IMR-90 (cell line): ENCODE measurements around the gene ANO4. TPM values are rescaled to one million over a fixed set of nuclear protein-coding genes. Genes with fewer than 3 reads are reported as not detected.

Experiments used
- ATAC-seq: fragments of 200-7000 bp; cut with Tn5 transposase; 2 replicates; pipeline ENCODE4 v1.9.1; 2020; ENCODE audit warnings: low read depth, mild to moderate bottlenecking, moderate library complexity
- BruUV-seq: library from RNA; stranded (reverse); fragments of 400-500 nt; replicated peaks from 2 replicates; lab custom pipeline; 2021; lab: Mats Ljungman, UMichigan
- CTCF ChIA-PET: fragments of 300-600 bp; formaldehyde crosslinking; extraction: SDS; loops from one replicate; lab custom pipeline; 2021; ENCODE audit warnings: antibody characterized with exemption; lab: Yijun Ruan, JAX
- POLR2A ChIA-PET: fragments of 300-600 bp; sonication (Branson Sonifier 250); formaldehyde crosslinking; loops from one replicate; lab custom pipeline; 2022; ENCODE audit warnings: antibody characterized with exemption; ENCODE audit not compliant: unreplicated experiment; lab: Charles Lee
- DNase-seq: peaks from one replicate; pipeline ENCODE4 v3.0.0; 2013
- H2AFZ ChIP-seq: replicated peaks from 2 replicates; pipeline ENCODE3; 2013; ENCODE audit warnings: low read length, mild to moderate bottlenecking; ENCODE audit not compliant: poor library complexity
- H2AK5ac ChIP-seq: 2 replicates; pipeline ENCODE4 v1.6.1; 2013; ENCODE audit warnings: low read depth, low read length, inconsistent platforms
- H2AK9ac ChIP-seq: replicated peaks from 2 replicates; pipeline ENCODE3; 2013; ENCODE audit warnings: mild to moderate bottlenecking, low read depth, low read length, moderate library complexity; ENCODE audit not compliant: poor library complexity
- H2BK120ac ChIP-seq: 2 replicates; pipeline ENCODE4 v1.6.1; 2013; ENCODE audit warnings: low read depth, low read length, inconsistent platforms
- H2BK15ac ChIP-seq: 3 replicates; pipeline ENCODE4 v1.6.1; 2013; ENCODE audit warnings: low read depth, low read length, inconsistent platforms
- H2BK20ac ChIP-seq: 2 replicates; pipeline ENCODE4 v1.6.1; 2013; ENCODE audit warnings: low read depth, mild to moderate bottlenecking, inconsistent platforms, low read length, moderate library complexity
- H2BK5ac ChIP-seq: 2 replicates; pipeline ENCODE4 v1.6.1; 2013; ENCODE audit warnings: mild to moderate bottlenecking, low read depth, low read length, inconsistent platforms; ENCODE audit not compliant: poor library complexity, severe bottlenecking
- H3K14ac ChIP-seq: replicated peaks from 2 replicates; pipeline ENCODE4 v1.6.1; 2013; ENCODE audit warnings: low read depth, low read length, inconsistent platforms
- H3K18ac ChIP-seq: 2 replicates; pipeline ENCODE4 v1.6.1; 2013; ENCODE audit warnings: low read depth, low read length, control low read depth
- H3K23ac ChIP-seq: 2 replicates; pipeline ENCODE4 v1.6.1; 2013; ENCODE audit warnings: low read depth, low read length, inconsistent platforms
- H3K27ac ChIP-seq: 2 replicates; pipeline ENCODE4 v1.5.1; 2013; ENCODE audit warnings: mild to moderate bottlenecking, control low read depth, low read length; ENCODE audit not compliant: insufficient read depth
- H3K27me3 ChIP-seq: 2 replicates; pipeline ENCODE4 v1.6.1; 2013; ENCODE audit warnings: low read length; ENCODE audit not compliant: control insufficient read depth, insufficient read depth
- H3K36me3 ChIP-seq: 2 replicates; pipeline ENCODE4 v1.6.1; 2013; ENCODE audit warnings: low read length, mixed read lengths; ENCODE audit not compliant: control insufficient read depth, insufficient read depth
- H3K4ac ChIP-seq: 2 replicates; pipeline ENCODE4 v1.6.1; 2013; ENCODE audit warnings: low read depth, low read length, inconsistent platforms
- H3K4me1 ChIP-seq: 2 replicates; pipeline ENCODE4 v1.6.1; 2013; ENCODE audit warnings: low read length, mixed read lengths; ENCODE audit not compliant: control insufficient read depth, insufficient read depth
- H3K4me2 ChIP-seq: 2 replicates; pipeline ENCODE4 v1.6.1; 2013; ENCODE audit warnings: low read depth, mild to moderate bottlenecking, control low read depth, low read length, moderate library complexity
- H3K4me3 ChIP-seq: 2 replicates; pipeline ENCODE4 v1.5.1; 2013; ENCODE audit warnings: low read depth, mild to moderate bottlenecking, control low read depth, low read length, moderate library complexity; ENCODE audit not compliant: insufficient read depth
- H3K56ac ChIP-seq: 2 replicates; pipeline ENCODE4 v1.6.1; 2013; ENCODE audit warnings: low read length, inconsistent platforms; ENCODE audit not compliant: insufficient read depth; ENCODE audit errors: extremely low read depth
- H3K79me1 ChIP-seq, 2 experiments: 2 replicates each; pipeline ENCODE4 v1.6.1; 2013; ENCODE audit warnings: low read length in 2 of 2, inconsistent platforms in 1 of 2, low read depth in 1 of 2
- H3K9ac ChIP-seq: 2 replicates; pipeline ENCODE4 v1.6.1; 2013; ENCODE audit warnings: low read depth, low read length, control low read depth
- H3K9me1 ChIP-seq: 2 replicates; pipeline ENCODE4 v1.6.1; 2013; ENCODE audit warnings: low read length, inconsistent platforms; ENCODE audit not compliant: insufficient read depth
- H3K9me3 ChIP-seq: 2 replicates; pipeline ENCODE4 v1.6.1; 2013; ENCODE audit warnings: low read length; ENCODE audit not compliant: control insufficient read depth, insufficient read depth
- H4K20me1 ChIP-seq: 2 replicates; pipeline ENCODE4 v1.6.1; 2013; ENCODE audit warnings: low read length, inconsistent platforms; ENCODE audit not compliant: insufficient read depth
- H4K5ac ChIP-seq: 2 replicates; pipeline ENCODE4 v1.6.1; 2013; ENCODE audit warnings: mild to moderate bottlenecking, low read depth, low read length, control low read depth
- H4K8ac ChIP-seq, 2 experiments: 2 replicates each; pipeline ENCODE4 v1.6.1; 2013; ENCODE audit warnings: low read depth in 2 of 2, low read length in 2 of 2, control low read depth in 1 of 2, inconsistent platforms in 1 of 2
- H4K91ac ChIP-seq: 2 replicates; pipeline ENCODE4 v1.6.1; 2013; ENCODE audit warnings: low read depth, low read length, inconsistent platforms; ENCODE audit not compliant: insufficient read depth
- BHLHE40 ChIP-seq: fragments of 150-350 bp; IDR thresholded peaks from 2 replicates; pipeline ENCODE4 v1.6.1; 2016; ENCODE audit warnings: mild to moderate bottlenecking, low read depth, low read length
- CEBPB ChIP-seq: IDR thresholded peaks from 2 replicates; pipeline ENCODE4 v1.6.1; 2012; ENCODE audit warnings: low read depth, low read length, improper control_type of control experiment
- CHD1 ChIP-seq: IDR thresholded peaks from 2 replicates; pipeline ENCODE4 v1.6.1; 2012; ENCODE audit warnings: low read depth, low read length, improper control_type of control experiment
- ELK1 ChIP-seq: fragments of 150-350 bp; IDR thresholded peaks from 2 replicates; pipeline ENCODE4 v1.6.1; 2016; ENCODE audit warnings: low read depth, mild to moderate bottlenecking, low read length, moderate library complexity, borderline replicate concordance
- FOS ChIP-seq: fragments of 150-350 bp; IDR thresholded peaks from 2 replicates; pipeline ENCODE4 v1.6.1; 2016; ENCODE audit warnings: low read depth, low read length
- MAFK ChIP-seq: IDR thresholded peaks from 2 replicates; pipeline ENCODE4 v1.6.1; 2012; ENCODE audit warnings: low read depth, low read length, improper control_type of control experiment
- MAZ ChIP-seq: IDR thresholded peaks from 2 replicates; pipeline ENCODE4 v1.6.1; 2012; ENCODE audit warnings: low read depth, mild to moderate bottlenecking, low read length, improper control_type of control experiment, moderate library complexity, borderline replicate concordance
- MXI1 ChIP-seq: IDR thresholded peaks from 2 replicates; pipeline ENCODE4 v1.6.1; 2012; ENCODE audit warnings: low read depth, mild to moderate bottlenecking, low read length, moderate library complexity, borderline replicate concordance
- NFE2L2 ChIP-seq: fragments of 150-350 bp; IDR thresholded peaks from 2 replicates; pipeline ENCODE4 v1.6.1; 2016; ENCODE audit warnings: low read depth, mild to moderate bottlenecking, low read length
- POLR2A ChIP-seq: IDR thresholded peaks from 2 replicates; pipeline ENCODE4 v1.6.1; 2012; ENCODE audit warnings: mild to moderate bottlenecking, low read depth, low read length
- RAD21 ChIP-seq: IDR thresholded peaks from 2 replicates; pipeline ENCODE4 v1.6.1; 2012; ENCODE audit warnings: low read length, improper control_type of control experiment
- RCOR1 ChIP-seq: IDR thresholded peaks from 2 replicates; pipeline ENCODE4 v1.6.1; 2012; ENCODE audit warnings: mild to moderate bottlenecking, low read length, improper control_type of control experiment; ENCODE audit not compliant: insufficient replicate concordance
- RFX5 ChIP-seq: IDR thresholded peaks from 2 replicates; pipeline ENCODE4 v1.8.0; 2012; ENCODE audit warnings: low read depth, mild to moderate bottlenecking, low read length, moderate library complexity
- SMC3 ChIP-seq: fragments of 150-350 bp; IDR thresholded peaks from 2 replicates; pipeline ENCODE4 v1.6.1; 2016; ENCODE audit warnings: low read depth, mild to moderate bottlenecking, antibody characterized with exemption, low read length, moderate library complexity
- WGBS, 2 experiments: methylation state at CpG; one replicate each; pipeline versions ENCODE4 v1.1.5 to v1.1.7; 2013; ENCODE audit warnings: missing lambda C conversion rate in 2 of 2; ENCODE audit not compliant: insufficient read length in 1 of 2; ENCODE audit errors: extremely low coverage in 2 of 2; 5-methylcytosine and 5-hydroxymethylcytosine counted together
- dilution Hi-C: fragments of 300-500 bp; cut with HindIII; formaldehyde crosslinking; loops from one replicate; pipeline ENCODE4 v1.14.3; 2018; ENCODE audit warnings: low sequenced_read_pairs; ENCODE audit not compliant: unreplicated experiment
- in situ Hi-C: fragments of 300-500 bp; cut with MboI; formaldehyde crosslinking; loops from 3 replicates; pipeline ENCODE4 v1.14.3; 2019; ENCODE audit warnings: low sequenced_read_pairs, inconsistent platforms, mixed read lengths
- intact Hi-C: fragments of 100-400 bp; cut with micrococcal nuclease; formaldehyde crosslinking; loops from 2 replicates; pipeline ENCODE4 v1.10.0; 2022
- polyA plus RNA-seq, 3 experiments: library from polyadenylated mRNA; depleted of rRNA; stranded (reverse); fragments of >200 nt; gene quantifications; 2 replicates each; pipeline ENCODE4 v1.2.3, GENCODE V29; 2012; ENCODE audit warnings: low replicate concordance in 1 of 3
- total RNA-seq: library from RNA; depleted of rRNA; stranded (reverse); fragments of >200 nt; gene quantifications from 2 replicates; pipeline ENCODE4 v1.2.3, GENCODE V29; 2012
- TF ChIP-seq, protein P1 (sequence below): fragments of 150-350 bp; IDR thresholded peaks from 2 replicates; pipeline ENCODE4 v1.6.1; 2017; ENCODE audit warnings: mild to moderate bottlenecking, antibody characterized with exemption, low read length, low read depth
- TF ChIP-seq, protein P2 (sequence below): conservative IDR thresholded peaks from 2 replicates; pipeline ENCODE4 v1.5.1; 2012; ENCODE audit warnings: mild to moderate bottlenecking, low read depth, low read length, improper control_type of control experiment

ANO4 gene
- total and polyA plus RNA-seq, 2 of the 4 experiments (the other 2 are of a cell fraction): 4.7 to 10.2 TPM

GRCh38 chr12:100899301-100899700, 104.7 kb downstream of the ANO4 start:
- intact Hi-C loops: no loop called here

More at GRCh38 chr12:100899301-100899700, 104.7 kb downstream of the ANO4 start:
- no peak overlapping the region for H2BK20ac ChIP-seq
- H3K9me3 ChIP-seq: no peaks in the 10 kb centered on the region
- H3K9ac ChIP-seq: no peak overlapping the region
- H3K27ac ChIP-seq: no peak overlapping the region
- no peak overlapping the region for H4K5ac ChIP-seq
- H2BK15ac ChIP-seq: no peak overlapping the region
- no peak overlapping the region for H3K18ac ChIP-seq
- no peak overlapping the region for H2AK5ac ChIP-seq
- dilution Hi-C loops: no loop called here
- H3K4me1 ChIP-seq: peaks cover 2% of the 10 kb centered on the region; the same call in 1 of the 2 replicates
- no peak overlapping the region for H2AK9ac ChIP-seq
- ATAC-seq (no peak), DNase-seq (no peak)
- H2AFZ ChIP-seq: no peak overlapping the region
- ChIA-PET POLR2A (no interaction called here), CTCF (no interaction called here)
- H4K8ac ChIP-seq: no peak overlapping the region
- in situ Hi-C loops: no loop called here
- H3K14ac ChIP-seq: 0 out of 2 replicates have a peak overlapping the region, but pooled peaks have one; percentile 41
- H3K23ac ChIP-seq: no peak overlapping the region
- TF ChIP-seq ELK1 (no peak), CEBPB (no peak), BHLHE40 (no peak), CHD1 (no peak), NFE2L2 (no peak), RFX5 (no peak), SMC3 (no peak), RCOR1 (no peak), MXI1 (no peak), POLR2A (no peak), MAFK (no peak), FOS (no peak), MAZ (no peak), RAD21 (no peak)
- TF ChIP-seq, protein P1, sequence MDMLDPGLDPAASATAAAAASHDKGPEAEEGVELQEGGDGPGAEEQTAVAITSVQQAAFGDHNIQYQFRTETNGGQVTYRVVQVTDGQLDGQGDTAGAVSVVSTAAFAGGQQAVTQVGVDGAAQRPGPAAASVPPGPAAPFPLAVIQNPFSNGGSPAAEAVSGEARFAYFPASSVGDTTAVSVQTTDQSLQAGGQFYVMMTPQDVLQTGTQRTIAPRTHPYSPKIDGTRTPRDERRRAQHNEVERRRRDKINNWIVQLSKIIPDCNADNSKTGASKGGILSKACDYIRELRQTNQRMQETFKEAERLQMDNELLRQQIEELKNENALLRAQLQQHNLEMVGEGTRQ: no peak
- TF ChIP-seq, protein P2, sequence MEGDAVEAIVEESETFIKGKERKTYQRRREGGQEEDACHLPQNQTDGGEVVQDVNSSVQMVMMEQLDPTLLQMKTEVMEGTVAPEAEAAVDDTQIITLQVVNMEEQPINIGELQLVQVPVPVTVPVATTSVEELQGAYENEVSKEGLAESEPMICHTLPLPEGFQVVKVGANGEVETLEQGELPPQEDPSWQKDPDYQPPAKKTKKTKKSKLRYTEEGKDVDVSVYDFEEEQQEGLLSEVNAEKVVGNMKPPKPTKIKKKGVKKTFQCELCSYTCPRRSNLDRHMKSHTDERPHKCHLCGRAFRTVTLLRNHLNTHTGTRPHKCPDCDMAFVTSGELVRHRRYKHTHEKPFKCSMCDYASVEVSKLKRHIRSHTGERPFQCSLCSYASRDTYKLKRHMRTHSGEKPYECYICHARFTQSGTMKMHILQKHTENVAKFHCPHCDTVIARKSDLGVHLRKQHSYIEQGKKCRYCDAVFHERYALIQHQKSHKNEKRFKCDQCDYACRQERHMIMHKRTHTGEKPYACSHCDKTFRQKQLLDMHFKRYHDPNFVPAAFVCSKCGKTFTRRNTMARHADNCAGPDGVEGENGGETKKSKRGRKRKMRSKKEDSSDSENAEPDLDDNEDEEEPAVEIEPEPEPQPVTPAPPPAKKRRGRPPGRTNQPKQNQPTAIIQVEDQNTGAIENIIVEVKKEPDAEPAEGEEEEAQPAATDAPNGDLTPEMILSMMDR: no peak
- no peak overlapping the region for H3K4me2 ChIP-seq
- H3K9me1 ChIP-seq: 0 out of 2 replicates have a peak, but pooled peaks cover 6% of the 10 kb centered on the region
- H4K91ac ChIP-seq: no peak overlapping the region
- no peaks in the 10 kb centered on the region; a peak in 1 of 4 replicates for H3K79me1 ChIP-seq
- no peak overlapping the region for H3K56ac ChIP-seq
- no peak overlapping the region for H3K4ac ChIP-seq
- WGBS, 2 experiments: no CpG with 5 or more reads among the region's 3 CpGs
- H3K27me3 ChIP-seq: no peaks in the 10 kb centered on the region
- no peaks in the 10 kb centered on the region for H4K20me1 ChIP-seq
- BruUV-seq: no TSS peak
- H3K36me3 ChIP-seq: peaks cover 5% of the 10 kb centered on the region
- no peak overlapping the region for H2BK5ac ChIP-seq
- H2BK120ac ChIP-seq: no peak overlapping the region
- H3K4me3 ChIP-seq: no peak overlapping the region
